OCI-LY7 (cell line): ENCODE measurements around the gene F8. TPM values are rescaled to one million over a fixed set of nuclear protein-coding genes. Genes with fewer than 3 reads are reported as not detected.
"Not testable (repeated sequence)": the region's sequence is repeated elsewhere in the genome, so short reads cannot be mapped to it uniquely, and the experiment has no call there.

Experiments
- BruUV-seq: library from RNA; stranded (reverse); fragments of 400-500 nt; replicated peaks from 2 replicates; lab custom pipeline; 2021; lab: Mats Ljungman, UMichigan
- CTCF ChIA-PET: fragments of 300-600 bp; sonication (Branson Sonifier 250); formaldehyde crosslinking; loops from one replicate; lab custom pipeline; 2022; ENCODE audit warnings: antibody characterized with exemption; ENCODE audit not compliant: unreplicated experiment; lab: Charles Lee
- POLR2A ChIA-PET: fragments of 300-600 bp; sonication (Branson Sonifier 250); formaldehyde crosslinking; loops from one replicate; lab custom pipeline; 2022; ENCODE audit warnings: antibody characterized with exemption; lab: Charles Lee
- DNase-seq: peaks from one replicate; pipeline ENCODE4 v3.0.0-alpha.2; 2015; ENCODE audit warnings: low spot score
- H2AFZ ChIP-seq: fragments of 200-600 bp; sonication (generic), shearing (Covaris generic); 2 replicates; pipeline ENCODE4 v1.6.1; 2014; ENCODE audit warnings: mild to moderate bottlenecking, antibody characterized with exemption, low read length, moderate library complexity
- H3K27ac ChIP-seq: fragments of 200-600 bp; sonication (generic); 2 replicates; pipeline ENCODE4 v1.5.1; 2014; ENCODE audit warnings: mixed run types, low read depth, mild to moderate bottlenecking, moderate library complexity, low read length, inconsistent platforms; ENCODE audit not compliant: poor library complexity, severe bottlenecking
- H3K36me3 ChIP-seq: fragments of 200-600 bp; sonication (generic); 2 replicates; pipeline ENCODE4 v1.6.1; 2014; ENCODE audit warnings: mild to moderate bottlenecking, antibody characterized with exemption, low read length, moderate library complexity, mixed read lengths; ENCODE audit not compliant: insufficient read depth
- H3K4me1 ChIP-seq: fragments of 200-600 bp; sonication (generic); 2 replicates; pipeline ENCODE4 v1.5.1; 2014; ENCODE audit warnings: mild to moderate bottlenecking, low read length; ENCODE audit not compliant: insufficient read depth, poor library complexity, severe bottlenecking
- H3K4me2 ChIP-seq: fragments of 200-600 bp; sonication (generic); 2 replicates; pipeline ENCODE4 v1.6.1; 2014; ENCODE audit warnings: mild to moderate bottlenecking, low read length
- H3K4me3 ChIP-seq: fragments of 200-600 bp; sonication (generic); 2 replicates; pipeline ENCODE4 v1.5.1; 2014; ENCODE audit warnings: mild to moderate bottlenecking, low read depth, low read length; ENCODE audit not compliant: poor library complexity, severe bottlenecking
- H3K79me2 ChIP-seq: fragments of 200-600 bp; sonication (generic); 2 replicates; pipeline ENCODE4 v1.6.1; 2016; ENCODE audit warnings: low read depth, mild to moderate bottlenecking, low read length, moderate library complexity, mixed read lengths; ENCODE audit not compliant: insufficient read depth
- H3K9me2 ChIP-seq: fragments of 200-600 bp; sonication (generic); 2 replicates; pipeline ENCODE4 v1.6.1; 2016; ENCODE audit warnings: mild to moderate bottlenecking, low read length, mixed read lengths; ENCODE audit not compliant: insufficient read depth
- H3K9me3 ChIP-seq: fragments of 200-600 bp; sonication (generic); 2 replicates; pipeline ENCODE4 v1.6.1; 2014; ENCODE audit warnings: mild to moderate bottlenecking, mixed run types, low read length, mixed read lengths
- H4K20me1 ChIP-seq: fragments of 200-600 bp; sonication (generic); 2 replicates; pipeline ENCODE4 v1.6.1; 2014; ENCODE audit warnings: mild to moderate bottlenecking, antibody characterized with exemption, low read length, moderate library complexity, mixed read lengths; ENCODE audit not compliant: insufficient read depth
- EZH2phosphoT487 ChIP-seq: fragments of 200-600 bp; sonication (generic); IDR thresholded peaks from 2 replicates; pipeline ENCODE4 v1.6.1; 2018; ENCODE audit warnings: low read depth, borderline replicate concordance, mild to moderate bottlenecking, mixed run types, antibody characterized with exemption, low read length, moderate library complexity, mixed read lengths
- intact Hi-C: fragments of 100-400 bp; cut with micrococcal nuclease; formaldehyde crosslinking; loops from one replicate; pipeline ENCODE4 v1.10.0; 2022; ENCODE audit not compliant: unreplicated experiment
- total RNA-seq, 2 experiments: library from RNA; depleted of rRNA in 1 of 2; stranded (reverse); fragments of >200 nt in 1 of 2; shearing (Covaris generic) in 1 of 2; gene quantifications; 2 replicates each; pipeline ENCODE4 v1.2.3, GENCODE V29; 2014 to 2022
- TF ChIP-seq, protein P1 (sequence below): fragments of 200-600 bp; sonication (generic); conservative IDR thresholded peaks from 2 replicates; pipeline ENCODE4 v1.5.1; 2014; ENCODE audit warnings: mild to moderate bottlenecking, antibody characterized with exemption, low read length, moderate library complexity, mixed read lengths

F8 gene
- total RNA-seq, 2 experiments from 2014 or later: 0.47 to 1.7 TPM

DNA sequence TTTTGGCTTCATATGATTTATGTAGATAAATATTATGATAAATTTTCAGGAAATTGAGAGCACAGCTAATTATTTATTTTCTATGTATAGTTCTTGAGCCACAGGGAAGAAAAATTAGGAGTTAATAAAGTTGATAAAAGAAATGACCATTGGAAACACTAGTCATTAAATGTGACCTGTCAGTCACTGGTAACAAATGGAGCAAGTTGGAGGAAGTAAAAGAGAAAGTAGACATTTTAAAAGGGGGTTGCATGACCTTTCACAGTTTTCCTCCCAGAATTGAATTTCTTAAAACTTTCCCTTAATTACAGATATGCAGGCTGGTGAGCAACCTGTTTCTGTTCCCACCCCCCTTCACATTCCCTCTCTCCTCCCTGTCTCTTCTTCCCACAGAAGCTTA lies 193.4 kb downstream of the F8 start:
- Histone ChIP-seq H3K4me1 (peaks cover 11% of the 10 kb centered on the region), H3K79me2 (no peaks in the 10 kb centered on the region), H3K4me3 (no peak overlapping the region), H4K20me1 (no peaks in the 10 kb centered on the region), H3K27ac (no peak overlapping the region), H3K9me3 (no peaks in the 10 kb centered on the region), H3K36me3 (no peaks in the 10 kb centered on the region), H2AFZ (no peak overlapping the region), H3K4me2 (no peak overlapping the region), H3K9me2 (no peaks in the 10 kb centered on the region)
- no peak for DNase-seq
- ChIA-PET CTCF (no interaction called here), POLR2A (no interaction called here)
- intact Hi-C loops: no loop called here
- no TSS peak for BruUV-seq
- no peak for TF ChIP-seq EZH2phosphoT487
- TF ChIP-seq, protein P1, sequence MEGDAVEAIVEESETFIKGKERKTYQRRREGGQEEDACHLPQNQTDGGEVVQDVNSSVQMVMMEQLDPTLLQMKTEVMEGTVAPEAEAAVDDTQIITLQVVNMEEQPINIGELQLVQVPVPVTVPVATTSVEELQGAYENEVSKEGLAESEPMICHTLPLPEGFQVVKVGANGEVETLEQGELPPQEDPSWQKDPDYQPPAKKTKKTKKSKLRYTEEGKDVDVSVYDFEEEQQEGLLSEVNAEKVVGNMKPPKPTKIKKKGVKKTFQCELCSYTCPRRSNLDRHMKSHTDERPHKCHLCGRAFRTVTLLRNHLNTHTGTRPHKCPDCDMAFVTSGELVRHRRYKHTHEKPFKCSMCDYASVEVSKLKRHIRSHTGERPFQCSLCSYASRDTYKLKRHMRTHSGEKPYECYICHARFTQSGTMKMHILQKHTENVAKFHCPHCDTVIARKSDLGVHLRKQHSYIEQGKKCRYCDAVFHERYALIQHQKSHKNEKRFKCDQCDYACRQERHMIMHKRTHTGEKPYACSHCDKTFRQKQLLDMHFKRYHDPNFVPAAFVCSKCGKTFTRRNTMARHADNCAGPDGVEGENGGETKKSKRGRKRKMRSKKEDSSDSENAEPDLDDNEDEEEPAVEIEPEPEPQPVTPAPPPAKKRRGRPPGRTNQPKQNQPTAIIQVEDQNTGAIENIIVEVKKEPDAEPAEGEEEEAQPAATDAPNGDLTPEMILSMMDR: no peak

DNA sequence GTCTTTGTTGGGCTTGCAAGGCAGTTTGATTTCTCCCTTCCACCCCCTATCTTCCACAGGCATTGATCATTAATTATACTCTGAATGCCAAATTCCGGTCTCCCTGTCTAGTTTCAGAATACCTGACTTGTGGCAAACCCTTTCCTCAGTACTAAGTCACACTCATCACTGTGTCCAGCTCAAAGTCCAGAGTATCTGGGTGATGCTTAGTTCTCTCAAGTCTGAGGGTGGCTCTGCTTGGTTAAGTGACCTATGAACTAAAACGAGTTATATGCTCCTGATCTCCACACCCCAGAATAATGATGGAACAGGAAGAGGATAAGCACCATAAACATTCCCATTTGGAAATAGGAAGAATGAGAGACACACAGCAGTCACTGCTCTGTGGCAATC lies 194.5 kb downstream of the F8 start:
- Histone ChIP-seq H4K20me1 (no peaks in the 10 kb centered on the region), H3K36me3 (no peaks in the 10 kb centered on the region), H3K4me2 (peak overlapping the region; percentile 68), H3K9me3 (no peaks in the 10 kb centered on the region), H3K4me1 (peaks cover 11% of the 10 kb centered on the region), H2AFZ (peak overlapping the region; percentile 89), H3K9me2 (no peaks in the 10 kb centered on the region), H3K79me2 (no peaks in the 10 kb centered on the region), H3K27ac (no peak overlapping the region), H3K4me3 (peak overlapping the region; percentile 46)
- DNase-seq: no peak
- BruUV-seq: no TSS peak
- intact Hi-C loops: no loop called here
- POLR2A ChIA-PET: no interaction called here
- TF ChIP-seq, protein P1: no peak
- TF ChIP-seq EZH2phosphoT487: no peak
- CTCF ChIA-PET: no interaction called here

DNA sequence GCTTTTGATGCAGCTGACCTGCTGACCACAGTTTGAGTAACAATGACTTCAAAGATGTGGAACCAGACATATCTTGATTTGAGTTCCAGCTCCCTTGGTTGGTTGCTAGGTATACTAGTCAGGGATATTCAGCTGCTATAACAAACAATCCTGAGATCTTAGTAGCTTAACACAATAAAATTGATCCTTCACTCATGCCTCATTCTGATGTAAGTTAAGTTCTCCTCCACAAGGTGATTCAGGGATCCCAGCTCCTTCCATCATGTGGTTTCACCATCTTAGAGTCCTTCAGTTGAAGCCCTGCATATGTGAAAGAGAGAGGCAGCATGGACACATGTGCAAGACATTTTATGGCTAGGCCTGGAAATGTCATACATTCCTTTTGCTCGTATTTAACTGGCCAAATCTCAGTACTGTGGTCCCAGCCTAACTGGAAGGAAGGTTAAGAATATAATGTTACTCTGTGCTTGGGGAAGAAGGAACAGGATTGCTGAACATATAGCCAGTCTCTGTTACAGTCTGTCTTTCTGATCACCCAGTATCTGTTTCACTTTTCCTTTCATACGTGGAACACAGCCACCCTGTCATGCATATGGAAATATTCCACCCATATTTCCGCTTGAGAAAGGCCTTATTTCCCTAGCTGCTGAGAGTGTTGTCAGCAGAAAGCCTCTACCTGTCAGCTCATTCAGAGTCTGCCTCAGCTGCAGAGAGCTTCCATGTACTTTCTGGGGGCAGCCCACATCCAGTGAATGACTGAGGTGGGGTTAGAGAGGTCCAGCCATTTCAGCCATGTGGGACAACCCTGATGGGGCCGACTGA lies 195.1 kb downstream of the F8 start:
- ChIA-PET POLR2A (interaction anchor here (1.4 kb wide), 1 partner anchor 22 kb away, joined by 3 read pairs; the partner anchor contains the start of gene MPP1), CTCF (no interaction called here)
- H3K9me2 ChIP-seq: no peaks in the 10 kb centered on the region
- H3K36me3 ChIP-seq: no peaks in the 10 kb centered on the region
- no TSS peak for BruUV-seq
- intact Hi-C loops: no loop called here
- H3K4me2 ChIP-seq: peak overlapping the region; percentile 68
- peaks cover 11% of the 10 kb centered on the region for H3K4me1 ChIP-seq
- TF ChIP-seq EZH2phosphoT487: no peak
- TF ChIP-seq, protein P1: no peak
- no peaks in the 10 kb centered on the region for H3K79me2 ChIP-seq
- H3K4me3 ChIP-seq: peak overlapping the region; percentile 46
- H3K27ac ChIP-seq: no peak overlapping the region
- peak; percentile 68 for DNase-seq
- H2AFZ ChIP-seq: peak overlapping the region; percentile 89
- no peaks in the 10 kb centered on the region for H3K9me3 ChIP-seq
- H4K20me1 ChIP-seq: no peaks in the 10 kb centered on the region

DNA sequence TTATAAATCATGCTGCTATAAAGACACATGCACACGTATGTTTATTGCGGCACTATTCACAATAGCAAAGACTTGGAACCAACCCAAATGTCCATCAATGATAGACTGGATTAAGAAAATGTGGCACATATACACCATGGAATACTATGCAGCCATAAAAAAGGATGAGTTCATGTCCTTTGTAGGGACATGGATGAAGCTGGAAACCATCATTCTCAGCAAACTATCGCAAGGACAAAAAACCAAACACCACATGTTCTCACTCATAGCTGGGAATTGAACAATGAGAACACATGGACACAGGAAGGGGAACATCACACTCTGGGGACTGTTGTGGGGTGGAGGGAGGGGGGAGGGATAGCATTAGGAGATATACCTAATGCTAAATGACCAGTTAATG lies 196.9 kb downstream of the F8 start:
- DNase-seq, H3K4me2 ChIP-seq, BruUV-seq, intact Hi-C loops, H3K9me3 ChIP-seq, H3K9me2 ChIP-seq, H3K27ac ChIP-seq, H3K79me2 ChIP-seq, H3K4me3 ChIP-seq, H3K36me3 ChIP-seq, H4K20me1 ChIP-seq, CTCF ChIA-PET, POLR2A ChIA-PET, H2AFZ ChIP-seq: not testable (repeated sequence)
- peaks cover 11% of the 10 kb centered on the region for H3K4me1 ChIP-seq
